ENCODE results near the gene SLC2A13.

The SLC2A13 gene

DNA sequence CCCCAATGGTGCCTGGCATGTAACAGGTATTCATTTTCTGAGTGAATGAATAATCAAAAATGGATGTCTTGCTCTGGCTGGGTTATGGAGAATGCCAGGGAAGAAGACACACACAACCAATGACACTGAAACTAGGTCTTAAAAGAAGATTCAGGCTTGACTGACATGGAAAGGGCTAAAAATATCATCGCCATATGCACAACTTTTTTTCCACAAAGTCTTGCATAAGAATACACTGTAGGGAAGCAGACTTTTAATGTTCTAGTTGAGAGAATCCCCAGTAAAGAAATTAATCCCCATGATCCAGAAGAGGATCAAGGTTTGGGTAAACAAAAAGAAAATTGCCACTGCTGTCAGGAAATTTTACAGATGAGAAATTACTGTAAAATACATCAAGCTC is 116.4 kb downstream of the SLC2A13 start:
- Histone ChIP-seq H3K9ac (ENCODE audit: low read length) (no peak overlapping the region), H2AFZ (ENCODE audit: low read depth, low read length, severe bottlenecking) (no peak overlapping the region), H3K9me3 (ENCODE audit: insufficient read depth, low read length) (no peaks in the 10 kb centered on the region), H3K79me2 (ENCODE audit: insufficient read depth, low read length) (no peaks in the 10 kb centered on the region), H3K4me2 (ENCODE audit: low read depth, low read length, poor library complexity, severe bottlenecking) (no peak overlapping the region), H4K20me1 (ENCODE audit: low read depth, low read length) (no peaks in the 10 kb centered on the region), H3K27me3 (ENCODE audit: low read length) (no peaks in the 10 kb centered on the region), H3K9me2 (replicated peaks; ENCODE audit: insufficient read depth, low read length) (no peaks in the 10 kb centered on the region), H3K4me3 (ENCODE audit: insufficient read depth, low read length, poor library complexity, severe bottlenecking) (no peak overlapping the region), H3K27ac (ENCODE audit: low read depth, low read length) (no peak overlapping the region), H3K36me3 (ENCODE audit: low read length) (no peaks in the 10 kb centered on the region), H3F3A (ENCODE audit: insufficient read depth) (no peaks in the 10 kb centered on the region)
- TF ChIP-seq EZH2phosphoT487 (conservative IDR thresholded peaks at IDR 0.05; ENCODE audit: low read length) = no peak
- TF ChIP-seq, protein P1, sequence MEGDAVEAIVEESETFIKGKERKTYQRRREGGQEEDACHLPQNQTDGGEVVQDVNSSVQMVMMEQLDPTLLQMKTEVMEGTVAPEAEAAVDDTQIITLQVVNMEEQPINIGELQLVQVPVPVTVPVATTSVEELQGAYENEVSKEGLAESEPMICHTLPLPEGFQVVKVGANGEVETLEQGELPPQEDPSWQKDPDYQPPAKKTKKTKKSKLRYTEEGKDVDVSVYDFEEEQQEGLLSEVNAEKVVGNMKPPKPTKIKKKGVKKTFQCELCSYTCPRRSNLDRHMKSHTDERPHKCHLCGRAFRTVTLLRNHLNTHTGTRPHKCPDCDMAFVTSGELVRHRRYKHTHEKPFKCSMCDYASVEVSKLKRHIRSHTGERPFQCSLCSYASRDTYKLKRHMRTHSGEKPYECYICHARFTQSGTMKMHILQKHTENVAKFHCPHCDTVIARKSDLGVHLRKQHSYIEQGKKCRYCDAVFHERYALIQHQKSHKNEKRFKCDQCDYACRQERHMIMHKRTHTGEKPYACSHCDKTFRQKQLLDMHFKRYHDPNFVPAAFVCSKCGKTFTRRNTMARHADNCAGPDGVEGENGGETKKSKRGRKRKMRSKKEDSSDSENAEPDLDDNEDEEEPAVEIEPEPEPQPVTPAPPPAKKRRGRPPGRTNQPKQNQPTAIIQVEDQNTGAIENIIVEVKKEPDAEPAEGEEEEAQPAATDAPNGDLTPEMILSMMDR (IDR thresholded peaks at IDR 0.05; ENCODE audit: insufficient read depth, low read length, poor library complexity, severe bottlenecking) = no peak

DNA sequence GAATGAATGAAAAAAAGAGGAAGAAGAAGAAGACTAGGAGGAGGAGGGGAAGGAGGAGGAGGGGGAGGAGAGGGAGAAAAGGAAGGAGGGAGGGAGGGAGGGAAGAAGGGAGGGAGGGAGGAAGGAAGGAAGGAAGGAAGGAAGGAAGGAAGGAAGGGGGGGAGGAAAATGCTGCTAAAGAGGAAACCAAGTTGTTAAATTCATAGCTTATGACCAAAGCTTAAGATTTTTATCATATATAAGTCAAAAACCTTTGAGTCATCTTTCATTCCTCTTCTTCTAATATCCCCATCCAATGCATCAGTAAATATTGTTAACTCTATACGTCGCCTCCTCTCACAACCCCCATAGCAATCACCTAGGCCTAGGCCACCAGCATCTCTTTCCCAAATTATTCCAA is 117.3 kb downstream of the SLC2A13 start:
- Histone ChIP-seq H3K4me2 (ENCODE audit: low read depth, low read length, poor library complexity, severe bottlenecking) (no peak overlapping the region), H4K20me1 (ENCODE audit: low read depth, low read length) (no peaks in the 10 kb centered on the region), H3K9me2 (replicated peaks; ENCODE audit: insufficient read depth, low read length) (no peaks in the 10 kb centered on the region), H2AFZ (ENCODE audit: low read depth, low read length, severe bottlenecking) (no peak overlapping the region), H3K27ac (ENCODE audit: low read depth, low read length) (no peak overlapping the region), H3K36me3 (ENCODE audit: low read length) (no peaks in the 10 kb centered on the region), H3K9ac (ENCODE audit: low read length) (no peak overlapping the region), H3K4me3 (ENCODE audit: insufficient read depth, low read length, poor library complexity, severe bottlenecking) (no peak overlapping the region), H3K79me2 (ENCODE audit: insufficient read depth, low read length) (no peaks in the 10 kb centered on the region), H3K27me3 (ENCODE audit: low read length) (no peaks in the 10 kb centered on the region), H3K9me3 (ENCODE audit: insufficient read depth, low read length) (no peaks in the 10 kb centered on the region), H3F3A (ENCODE audit: insufficient read depth) (no peaks in the 10 kb centered on the region)
- no peak for TF ChIP-seq EZH2phosphoT487 (conservative IDR thresholded peaks at IDR 0.05; ENCODE audit: low read length)
- TF ChIP-seq, protein P1 (IDR thresholded peaks at IDR 0.05; ENCODE audit: insufficient read depth, low read length, poor library complexity, severe bottlenecking) = no peak

DNA sequence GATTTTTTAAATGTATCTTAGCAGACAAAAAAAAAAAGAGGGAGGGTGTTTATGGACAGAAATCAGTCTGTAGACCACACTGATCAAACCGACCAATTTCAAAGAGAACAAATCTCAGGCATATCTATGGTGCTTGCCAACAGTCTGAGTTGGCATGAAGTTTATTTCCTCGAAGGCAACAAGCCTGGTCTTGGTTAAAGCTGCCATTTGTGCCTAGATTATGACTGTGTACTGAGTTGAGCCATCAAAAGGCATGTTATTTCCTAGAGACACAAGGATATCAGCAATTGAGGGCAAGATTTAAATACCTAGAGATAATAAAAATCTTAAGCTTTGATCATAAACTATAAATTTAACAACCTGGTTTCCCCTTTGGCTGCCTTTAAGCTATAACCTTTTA is 119.2 kb downstream of the SLC2A13 start:
- H3K9ac ChIP-seq (ENCODE audit: low read length) = no peak overlapping the region
- TF ChIP-seq, protein P1 (IDR thresholded peaks at IDR 0.05; ENCODE audit: insufficient read depth, low read length, poor library complexity, severe bottlenecking) = no peak
- TF ChIP-seq EZH2phosphoT487 (conservative IDR thresholded peaks at IDR 0.05; ENCODE audit: low read length) = no peak

More for the DNA sequence above, 119.2 kb downstream of the SLC2A13 start:
- Histone ChIP-seq H3K4me3 (ENCODE audit: insufficient read depth, low read length, poor library complexity, severe bottlenecking) (no peak overlapping the region), H3K9me2 (replicated peaks; ENCODE audit: insufficient read depth, low read length) (no peaks in the 10 kb centered on the region), H3K4me2 (ENCODE audit: low read depth, low read length, poor library complexity, severe bottlenecking) (no peak overlapping the region), H4K20me1 (ENCODE audit: low read depth, low read length) (no peaks in the 10 kb centered on the region), H3K27me3 (ENCODE audit: low read length) (no peaks in the 10 kb centered on the region), H2AFZ (ENCODE audit: low read depth, low read length, severe bottlenecking) (no peak overlapping the region), H3K9me3 (ENCODE audit: insufficient read depth, low read length) (no peaks in the 10 kb centered on the region), H3F3A (ENCODE audit: insufficient read depth) (no peaks in the 10 kb centered on the region), H3K36me3 (ENCODE audit: low read length) (no peaks in the 10 kb centered on the region), H3K27ac (ENCODE audit: low read depth, low read length) (no peak overlapping the region), H3K79me2 (ENCODE audit: insufficient read depth, low read length) (no peaks in the 10 kb centered on the region)
